Cortex of kidney (tissue), 1 donor: ENCODE measurements around the gene SSH2.
"Not testable (repeated sequence)": the region's sequence is repeated elsewhere in the genome, so short reads cannot be mapped to it uniquely, and the experiment has no call there.

Source experiments
- DNase-seq: peaks from one replicate; lab custom pipeline; 2025; lab: John Stamatoyannopoulos, UW

The SSH2 gene

DNA sequence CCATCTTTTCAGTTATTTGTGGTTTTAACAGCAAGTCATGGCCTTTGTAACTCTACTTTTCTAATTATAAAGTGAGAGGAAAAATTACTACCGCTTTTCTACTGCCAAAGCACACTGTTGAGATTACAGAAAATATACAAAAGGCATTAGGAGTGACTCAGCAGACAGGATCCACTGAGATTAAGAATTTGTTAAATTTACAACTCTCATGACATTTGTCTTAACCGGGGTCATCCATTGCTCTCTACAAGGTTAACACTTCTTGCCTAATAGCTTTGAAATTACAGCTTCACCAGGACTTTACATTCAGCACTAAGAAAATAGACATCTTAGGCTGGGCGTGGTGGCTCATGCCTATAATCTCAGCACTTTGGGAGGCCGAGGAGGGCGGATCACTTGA is 93.4 kb downstream of the SSH2 start:
- DNase-seq, result no peak

GRCh38 chr17:29835435-29836351 is 94.3 kb downstream of the SSH2 start:
- DNase-seq, result no peak

- no peak for DNase-seq
These were observed 96.2 kb downstream of the SSH2 start for GRCh38 chr17:29833801-29834200.

DNA sequence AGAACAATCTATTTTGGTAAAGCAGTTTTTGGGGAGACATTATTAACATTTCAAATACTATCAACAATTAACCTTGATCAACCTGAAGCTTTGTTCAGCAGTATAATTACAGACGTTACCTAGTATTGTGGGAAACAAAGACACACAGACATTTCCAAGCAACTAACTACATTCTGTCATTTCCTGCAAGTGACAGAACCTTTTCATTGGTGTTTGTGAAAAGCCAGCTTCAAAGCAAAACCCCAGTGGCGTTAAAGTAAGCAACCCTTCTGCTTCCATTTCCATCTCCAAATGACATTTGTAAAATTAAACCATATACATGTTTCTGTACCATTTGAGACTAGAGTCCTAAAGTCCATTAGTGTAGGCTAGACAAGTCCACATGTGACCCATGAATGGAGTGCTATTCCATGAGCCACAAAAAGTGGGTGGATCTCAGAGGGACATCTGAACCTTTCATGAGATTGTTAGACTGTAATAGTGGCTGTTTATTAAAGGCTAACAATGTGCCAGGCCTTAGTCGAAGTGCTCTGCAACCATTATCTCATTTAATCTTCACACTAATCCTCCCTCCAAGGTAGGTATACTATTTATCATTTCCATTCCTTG is 101.2 kb downstream of the SSH2 start:
- no peak for DNase-seq

- no peak for DNase-seq
These were observed 102.8 kb downstream of the SSH2 start for GRCh38 chr17:29827179-29827578.

GRCh38 chr17:29826114-29826692 is 103.8 kb downstream of the SSH2 start:
- DNase-seq, result no peak

DNA sequence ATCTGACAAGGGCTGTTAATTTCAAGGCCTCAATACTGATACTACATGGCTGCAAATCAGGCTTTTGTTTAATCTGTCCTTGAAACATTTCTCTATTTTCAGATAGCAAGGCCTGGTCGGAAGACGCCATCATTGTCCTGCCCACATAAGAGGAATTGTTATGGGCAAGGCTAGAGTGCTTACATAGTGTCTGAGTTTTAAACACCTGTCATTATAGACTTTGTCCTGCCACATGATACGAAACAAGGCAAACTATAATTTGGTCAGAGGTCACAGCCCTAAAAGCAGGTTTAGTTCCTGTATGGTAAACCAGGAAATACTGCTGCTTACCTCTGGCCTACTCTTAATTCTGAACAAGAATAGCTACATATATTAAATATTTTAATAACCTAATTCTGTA is 104.4 kb downstream of the SSH2 start:
- no peak for DNase-seq

GRCh38 chr17:29821897-29822296 is 108.1 kb downstream of the SSH2 start:
- no peak for DNase-seq

- no peak for DNase-seq
These were observed 109.6 kb downstream of the SSH2 start for GRCh38 chr17:29820425-29820824.

- no peak for DNase-seq
These were observed 122.3 kb downstream of the SSH2 start for GRCh38 chr17:29807520-29808361.

- DNase-seq, result no peak
These were observed 127.8 kb downstream of the SSH2 start for GRCh38 chr17:29802246-29802645.

DNA sequence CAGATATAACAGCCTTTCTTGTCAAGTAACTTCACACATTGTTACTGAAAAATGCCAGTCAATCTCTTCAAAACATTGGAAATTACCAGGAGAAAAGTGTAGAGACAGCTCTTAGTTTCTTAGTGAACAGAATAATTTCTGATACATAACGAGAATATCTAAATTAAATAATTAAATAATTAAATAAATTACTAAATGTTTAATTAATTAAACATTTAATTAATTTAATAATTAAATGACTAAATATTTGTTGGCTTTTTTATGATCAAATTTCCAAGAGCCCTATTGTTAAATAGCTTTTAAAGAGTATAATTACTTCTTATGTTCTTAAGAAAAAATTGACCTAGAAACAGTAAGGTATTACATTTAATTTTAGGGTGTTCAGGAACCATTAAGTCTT is 129.6 kb downstream of the SSH2 start:
- no peak for DNase-seq

- no peak for DNase-seq
These were observed 133.4 kb downstream of the SSH2 start for GRCh38 chr17:29796652-29797051.

DNA sequence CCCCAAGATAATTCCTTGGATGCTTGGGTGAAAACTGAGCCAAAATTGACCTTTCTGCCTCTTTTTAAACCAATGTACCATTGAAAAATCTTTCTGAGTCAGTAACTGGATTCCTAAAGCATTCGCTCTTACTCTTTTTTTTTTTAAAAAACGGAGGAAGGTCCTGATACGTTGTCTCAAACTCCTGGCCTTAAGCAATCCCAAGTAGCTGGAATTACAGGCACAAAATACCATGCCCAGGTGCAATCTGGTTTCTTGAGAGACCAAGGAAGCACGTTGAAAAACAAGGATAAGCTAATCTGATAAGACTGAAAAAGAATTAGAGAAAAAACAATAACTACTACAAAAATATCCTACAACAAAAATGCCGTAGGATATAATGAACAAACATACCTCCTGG is 136.5 kb downstream of the SSH2 start:
- no peak for DNase-seq

DNA sequence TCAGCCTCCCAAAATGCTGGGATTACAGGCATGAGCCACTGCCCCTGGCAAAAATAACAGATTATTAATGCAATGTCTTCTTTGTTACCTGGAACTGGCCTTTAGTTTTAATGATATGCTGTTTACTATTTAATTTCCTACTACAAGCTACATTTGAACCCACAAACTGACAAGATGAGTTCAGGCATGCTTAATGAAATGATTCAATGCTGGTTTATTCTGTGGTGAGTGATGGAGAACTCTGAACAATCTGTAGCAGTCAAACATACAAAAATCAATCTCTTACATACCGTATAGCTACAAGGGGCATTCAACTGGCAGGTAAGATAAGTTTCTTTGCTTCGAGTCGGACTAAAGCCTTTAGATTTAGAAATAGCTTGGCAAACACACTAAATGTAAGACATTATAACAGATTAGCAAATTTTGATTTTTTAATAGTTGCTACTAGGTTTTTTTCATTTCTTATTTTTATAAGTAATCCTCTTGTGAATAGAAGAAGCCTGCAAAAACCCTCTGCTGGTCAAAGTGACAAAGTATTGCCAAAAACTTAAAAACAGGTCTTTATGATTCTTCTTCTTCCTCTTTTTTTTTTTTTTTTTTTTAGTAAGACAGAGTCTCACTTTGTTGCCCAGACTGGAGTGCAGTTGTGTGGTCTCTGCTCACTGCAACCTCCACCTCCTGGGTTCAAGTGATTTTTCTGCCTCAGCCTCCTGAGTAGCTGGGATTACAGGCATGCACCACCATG is 138.5 kb downstream of the SSH2 start:
- no peak for DNase-seq

DNA sequence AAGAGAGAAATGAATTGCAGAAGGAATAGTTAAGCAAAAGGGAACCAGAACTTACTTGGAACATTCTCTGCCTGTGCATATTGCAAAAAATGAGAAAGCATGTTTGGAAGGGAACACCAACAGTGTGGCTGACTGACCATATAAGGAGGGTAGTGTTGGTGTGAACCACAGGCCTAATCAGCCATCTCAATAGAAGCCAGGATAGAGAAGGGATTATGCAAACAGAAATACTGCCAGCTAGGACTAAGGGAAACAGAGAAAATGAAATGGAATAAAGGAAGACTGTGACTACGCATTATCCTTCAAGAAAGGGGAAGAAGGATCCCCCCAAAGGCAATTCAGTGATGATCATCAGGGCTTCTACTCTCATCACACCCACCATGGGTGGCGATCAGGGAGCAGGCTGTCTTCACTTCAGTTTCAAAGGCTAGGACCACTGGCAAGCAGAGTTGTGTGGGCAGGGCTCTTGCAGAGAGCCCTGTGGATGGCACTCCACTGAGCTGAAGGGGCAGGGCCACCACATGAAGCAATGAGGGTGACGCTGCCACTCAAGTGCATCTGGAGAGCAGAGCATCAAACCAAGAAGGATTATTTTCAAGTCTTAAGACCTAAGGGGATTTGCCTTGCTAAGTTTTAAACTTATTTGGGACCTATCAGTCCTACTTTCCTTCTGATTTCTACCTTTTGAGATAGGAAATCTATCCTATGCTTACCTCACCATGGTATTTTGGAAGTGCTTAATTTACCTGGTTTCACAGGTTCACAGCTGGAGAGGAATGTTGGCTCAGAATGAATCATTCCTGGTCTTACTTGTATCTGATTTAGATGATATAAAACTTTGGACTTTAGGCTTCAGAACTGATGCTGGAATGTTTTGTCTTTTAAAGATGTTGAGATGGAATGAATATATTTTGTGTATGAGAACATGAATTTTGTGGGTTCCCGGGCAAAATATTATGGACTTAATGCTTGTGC is 140.5 kb downstream of the SSH2 start:
- no peak for DNase-seq

- DNase-seq, result no peak
These were observed 142.0 kb downstream of the SSH2 start for GRCh38 chr17:29787995-29788394.

DNA sequence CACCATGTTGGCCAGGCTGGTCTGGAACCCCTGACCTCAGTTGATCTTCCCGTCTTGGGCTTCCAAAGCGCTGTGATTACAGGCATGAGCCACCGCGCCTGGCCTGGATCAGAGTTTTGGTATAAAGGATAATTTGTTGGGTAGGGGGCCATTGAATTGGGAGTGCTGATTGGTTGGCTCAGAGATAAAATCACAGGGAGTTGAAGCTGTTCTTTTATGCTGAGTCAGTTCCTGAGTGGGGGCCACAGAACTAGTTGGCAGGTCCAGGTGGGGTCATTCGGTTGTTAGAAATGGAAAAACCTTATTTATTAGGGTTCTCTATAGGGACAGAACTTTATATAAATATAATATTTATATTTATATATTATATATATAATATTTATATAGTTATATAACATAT is 147.1 kb downstream of the SSH2 start:
- no peak for DNase-seq

- not testable (repeated sequence) for DNase-seq
These were observed 150.2 kb downstream of the SSH2 start for GRCh38 chr17:29779812-29780190.
